AG10803 (cell line): ENCODE measurements around the gene TRH.
A peak's percentile ranks its signal among the peaks of the same experiment; 100 is the strongest.
"Not testable (repeated sequence)": the region's sequence is repeated elsewhere in the genome, so short reads cannot be mapped to it uniquely, and the experiment has no call there.

Experiments used
- DNase-seq: peaks from one replicate; pipeline ENCODE4 v3.0.0; 2010; ENCODE audit warnings: low read depth
- H3K4me3 ChIP-seq: 2 replicates; pipeline ENCODE4 v1.5.1; 2011; ENCODE audit warnings: mild to moderate bottlenecking, low read length, control low read depth
- TF ChIP-seq, protein P1 (sequence below): conservative IDR thresholded peaks from 2 replicates; pipeline ENCODE4 v1.5.1; 2011; ENCODE audit warnings: mild to moderate bottlenecking, low read length, control low read depth, inconsistent platforms

The TRH gene

GRCh38 chr3:129984125-129984524 is 9.6 kb downstream of the TRH start:
- no peak overlapping the region for H3K4me3 ChIP-seq
- DNase-seq: peak; percentile 2
- TF ChIP-seq, protein P1, sequence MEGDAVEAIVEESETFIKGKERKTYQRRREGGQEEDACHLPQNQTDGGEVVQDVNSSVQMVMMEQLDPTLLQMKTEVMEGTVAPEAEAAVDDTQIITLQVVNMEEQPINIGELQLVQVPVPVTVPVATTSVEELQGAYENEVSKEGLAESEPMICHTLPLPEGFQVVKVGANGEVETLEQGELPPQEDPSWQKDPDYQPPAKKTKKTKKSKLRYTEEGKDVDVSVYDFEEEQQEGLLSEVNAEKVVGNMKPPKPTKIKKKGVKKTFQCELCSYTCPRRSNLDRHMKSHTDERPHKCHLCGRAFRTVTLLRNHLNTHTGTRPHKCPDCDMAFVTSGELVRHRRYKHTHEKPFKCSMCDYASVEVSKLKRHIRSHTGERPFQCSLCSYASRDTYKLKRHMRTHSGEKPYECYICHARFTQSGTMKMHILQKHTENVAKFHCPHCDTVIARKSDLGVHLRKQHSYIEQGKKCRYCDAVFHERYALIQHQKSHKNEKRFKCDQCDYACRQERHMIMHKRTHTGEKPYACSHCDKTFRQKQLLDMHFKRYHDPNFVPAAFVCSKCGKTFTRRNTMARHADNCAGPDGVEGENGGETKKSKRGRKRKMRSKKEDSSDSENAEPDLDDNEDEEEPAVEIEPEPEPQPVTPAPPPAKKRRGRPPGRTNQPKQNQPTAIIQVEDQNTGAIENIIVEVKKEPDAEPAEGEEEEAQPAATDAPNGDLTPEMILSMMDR: no peak

GRCh38 chr3:129985113-129985512 is 10.6 kb downstream of the TRH start:
- TF ChIP-seq, protein P1: no peak
- H3K4me3 ChIP-seq: no peak overlapping the region
- DNase-seq: no peak

DNA sequence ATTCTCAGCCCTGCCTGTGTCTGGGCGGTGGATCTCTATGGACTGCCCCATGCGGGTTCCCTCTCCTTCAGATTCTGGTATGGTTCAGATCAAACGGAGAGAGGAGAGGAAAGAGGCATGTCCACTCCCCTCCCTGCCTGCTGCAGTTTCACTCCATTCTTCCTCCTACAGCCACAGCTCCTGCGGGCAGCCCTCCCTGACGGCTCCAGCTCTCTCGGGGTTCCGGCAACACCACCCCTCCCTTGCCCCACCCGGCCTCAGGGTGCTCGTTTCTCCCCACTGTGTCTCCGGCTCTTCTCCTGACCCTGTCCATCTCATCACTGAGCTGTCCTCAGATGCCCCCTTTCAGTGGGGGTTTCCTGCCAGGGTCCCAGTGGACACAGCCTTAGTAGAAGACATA is 13.9 kb downstream of the TRH start:
- TF ChIP-seq, protein P1: no peak
- no peak overlapping the region for H3K4me3 ChIP-seq
- DNase-seq: no peak

GRCh38 chr3:129989414-129989813 is 14.9 kb downstream of the TRH start:
- no peak overlapping the region for H3K4me3 ChIP-seq
- no peak for DNase-seq
- TF ChIP-seq, protein P1: no peak

DNA sequence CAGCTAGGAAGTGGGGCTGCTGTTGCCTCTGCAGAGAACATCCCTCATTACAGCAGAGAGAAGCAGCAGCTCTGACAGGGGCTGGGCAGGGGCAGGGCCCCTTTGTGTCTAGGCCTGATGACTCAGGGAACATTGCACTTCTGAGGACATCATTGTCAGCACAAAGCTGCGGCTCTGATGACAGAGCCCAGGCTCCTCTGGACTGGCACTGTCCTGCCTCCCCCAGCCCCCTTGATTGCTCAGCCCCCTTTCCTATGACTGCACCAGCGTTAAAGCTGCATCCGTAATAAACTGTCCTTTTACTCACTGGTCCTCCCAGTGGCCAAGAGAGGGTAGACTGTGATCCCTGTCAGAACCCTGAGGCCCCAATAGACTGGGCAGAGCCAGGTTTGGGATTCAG is 18.3 kb downstream of the TRH start:
- no peak overlapping the region for H3K4me3 ChIP-seq
- DNase-seq: no peak
- TF ChIP-seq, protein P1: peak; percentile 56

GRCh38 chr3:129994883-129995559 is 20.5 kb downstream of the TRH start:
- DNase-seq: no peak
- H3K4me3 ChIP-seq: no peak overlapping the region
- TF ChIP-seq, protein P1: no peak

- no peak for DNase-seq
- TF ChIP-seq, protein P1: no peak
- no peak overlapping the region for H3K4me3 ChIP-seq
Measured at GRCh38 chr3:129996073-129996472, 21.6 kb downstream of the TRH start.

- H3K4me3 ChIP-seq, DNase-seq: not testable (repeated sequence)
Measured at GRCh38 chr3:129999176-129999575, 24.7 kb downstream of the TRH start.
